ENCODE measurements around the gene LAG3.
"Not testable (repeated sequence)": the region's sequence is repeated elsewhere in the genome, so short reads cannot be mapped to it uniquely, and the experiment has no call there.

The LAG3 gene

GRCh38 chr12:6743300-6743699, 29.0 kb upstream of the LAG3 start:
- WGBS (ENCODE audit: insufficient coverage), result 93% methylated on average over 2 of the region's 7 CpGs
- Histone ChIP-seq H3K4me1 (ENCODE audit: control extremely low read depth in 1 of 4, control insufficient read depth in 4 of 4, insufficient read depth in 4 of 4, low read length in 3 of 4) (peaks cover 4 to 26% (median 20%) of the 10 kb centered on the region in 4 experiments), H3K36me3 (ENCODE audit: control insufficient read depth in 4 of 4, insufficient read depth in 4 of 4, low read length in 3 of 4) (peaks cover 2 to 16% (median 10%) of the 10 kb centered on the region in 4 experiments)
- H3K27me3 ChIP-seq (replicated peaks in 2 of 5; ENCODE audit: control insufficient read depth in 4 of 5, insufficient read depth in 5 of 5, low read length in 4 of 5); H3K4me3 ChIP-seq (ENCODE audit: control insufficient read depth in 1 of 7, extremely low read depth in 1 of 7, insufficient read depth in 4 of 7, low read depth in 2 of 7, low read length in 6 of 7); H3K9me3 ChIP-seq (ENCODE audit: control extremely low read depth in 1 of 5, control insufficient read depth in 4 of 5, insufficient read depth in 2 of 5, low read depth in 1 of 5, low read length in 4 of 5); DNase-seq; H3K27ac ChIP-seq (ENCODE audit: insufficient read depth in 1 of 2, low read depth in 1 of 2, low read length in 2 of 2, poor library complexity in 1 of 2, severe bottlenecking in 2 of 2): not testable (repeated sequence)
- POLR2A ChIA-PET, result interaction anchor here (0.9 kb wide), 1 partner anchor 9 kb away, joined by 4 read pairs; no protein-coding TSS in a partner anchor
- CTCF ChIA-PET, result interaction anchor here (1.0 to 6.2 kb wide), 3 partner anchors 10 to 91 kb away, joined by 3 to 28 read pairs (median 4); partner anchors contain the start of gene MLF2

- Histone ChIP-seq H3K36me3 (ENCODE audit: control insufficient read depth in 4 of 4, insufficient read depth in 4 of 4, low read length in 3 of 4) (peaks cover 6 to 42% (median 27%) of the 10 kb centered on the region in 4 experiments), H3K27me3 (replicated peaks in 2 of 5; ENCODE audit: control insufficient read depth in 4 of 5, insufficient read depth in 5 of 5, low read length in 4 of 5) (no peaks in the 10 kb centered on the region), H3K9me3 (ENCODE audit: control extremely low read depth in 1 of 5, control insufficient read depth in 4 of 5, insufficient read depth in 2 of 5, low read depth in 1 of 5, low read length in 4 of 5) (no peaks in the 10 kb centered on the region), H3K4me3 (ENCODE audit: control insufficient read depth in 1 of 7, extremely low read depth in 1 of 7, insufficient read depth in 4 of 7, low read depth in 2 of 7, low read length in 6 of 7) (peak overlapping the region in 1 of 7 experiments; percentile 61), H3K27ac (ENCODE audit: insufficient read depth in 1 of 2, low read depth in 1 of 2, low read length in 2 of 2, poor library complexity in 1 of 2, severe bottlenecking in 2 of 2) (peak overlapping the region; percentile 84 to 92), H3K4me1 (ENCODE audit: control extremely low read depth in 1 of 4, control insufficient read depth in 4 of 4, insufficient read depth in 4 of 4, low read length in 3 of 4) (peaks cover 4 to 26% (median 21%) of the 10 kb centered on the region in 4 experiments)
- POLR2A ChIA-PET, result interaction anchor here (0.6 to 1.0 kb wide), 2 partner anchors 22 to 32 kb away, joined by 3 read pairs; partner anchors contain the start of gene COPS7A
- WGBS (ENCODE audit: insufficient coverage), result 68% methylated on average over 6 of the region's 13 CpGs
- DNase-seq, result peak; percentile 88 to 98 (median 97)
- CTCF ChIA-PET, result interaction anchor here (1.0 to 6.2 kb wide), 10 partner anchors 7 to 79 kb away, joined by 3 to 28 read pairs (median 4); partner anchors contain the start of genes LAG3, MLF2 and PTMS
Observed at GRCh38 chr12:6745741-6746525, 26.4 kb upstream of the LAG3 start.

DNA sequence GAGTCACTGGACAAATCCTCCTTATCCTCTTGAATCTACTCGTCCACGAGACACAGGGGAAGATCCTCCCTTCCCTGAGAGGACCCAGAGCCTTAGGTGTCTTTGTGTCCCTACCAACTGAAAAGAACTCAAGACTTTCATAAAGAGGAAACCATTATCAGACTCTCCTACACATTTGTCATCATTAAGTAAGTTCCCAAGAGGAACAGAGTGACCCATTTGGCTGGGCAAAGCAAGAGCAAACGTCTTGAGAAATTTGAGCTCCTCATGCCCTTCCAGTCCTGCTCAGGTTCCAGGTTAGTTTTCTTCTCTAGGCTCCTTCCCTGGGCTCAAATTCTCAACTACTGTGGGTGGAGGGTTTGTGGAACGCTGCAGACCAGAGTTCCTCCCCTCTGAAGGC, 25.1 kb upstream of the LAG3 start:
- Histone ChIP-seq H3K36me3 (ENCODE audit: control insufficient read depth in 4 of 4, insufficient read depth in 4 of 4, low read length in 3 of 4) (peaks cover 9 to 51% (median 34%) of the 10 kb centered on the region in 4 experiments), H3K4me1 (ENCODE audit: control extremely low read depth in 1 of 4, control insufficient read depth in 4 of 4, insufficient read depth in 4 of 4, low read length in 3 of 4) (peaks cover 4 to 34% (median 29%) of the 10 kb centered on the region in 4 experiments), H3K27ac (ENCODE audit: insufficient read depth in 1 of 2, low read depth in 1 of 2, low read length in 2 of 2, poor library complexity in 1 of 2, severe bottlenecking in 2 of 2) (peak overlapping the region in 1 of 2 experiments; percentile 45), H3K27me3 (replicated peaks in 2 of 5; ENCODE audit: control insufficient read depth in 4 of 5, insufficient read depth in 5 of 5, low read length in 4 of 5) (no peaks in the 10 kb centered on the region), H3K9me3 (ENCODE audit: control extremely low read depth in 1 of 5, control insufficient read depth in 4 of 5, insufficient read depth in 2 of 5, low read depth in 1 of 5, low read length in 4 of 5) (no peaks in the 10 kb centered on the region), H3K4me3 (ENCODE audit: control insufficient read depth in 1 of 7, extremely low read depth in 1 of 7, insufficient read depth in 4 of 7, low read depth in 2 of 7, low read length in 6 of 7) (no peak overlapping the region)
- no peak for DNase-seq
- ChIA-PET CTCF (interaction anchor here (1.0 to 1.6 kb wide), 3 partner anchors 9 to 81 kb away, joined by 3 to 4 read pairs (median 4); partner anchors contain the start of genes LAG3 and P3H3), POLR2A (no interaction called here)
- WGBS (ENCODE audit: insufficient coverage), result 96% methylated on average over 3 of the region's 4 CpGs

- POLR2A ChIA-PET, result no interaction called here
- WGBS (ENCODE audit: insufficient coverage), result 95% methylated on average over 22 of the region's 28 CpGs
- no peak for DNase-seq
- Histone ChIP-seq H3K27me3 (replicated peaks in 2 of 5; ENCODE audit: control insufficient read depth in 4 of 5, insufficient read depth in 5 of 5, low read length in 4 of 5) (no peaks in the 10 kb centered on the region), H3K27ac (ENCODE audit: insufficient read depth in 1 of 2, low read depth in 1 of 2, low read length in 2 of 2, poor library complexity in 1 of 2, severe bottlenecking in 2 of 2) (no peak overlapping the region), H3K36me3 (ENCODE audit: control insufficient read depth in 4 of 4, insufficient read depth in 4 of 4, low read length in 3 of 4) (peaks cover 9 to 51% (median 34%) of the 10 kb centered on the region in 4 experiments), H3K4me3 (ENCODE audit: control insufficient read depth in 1 of 7, extremely low read depth in 1 of 7, insufficient read depth in 4 of 7, low read depth in 2 of 7, low read length in 6 of 7) (no peak overlapping the region), H3K9me3 (ENCODE audit: control extremely low read depth in 1 of 5, control insufficient read depth in 4 of 5, insufficient read depth in 2 of 5, low read depth in 1 of 5, low read length in 4 of 5) (no peaks in the 10 kb centered on the region), H3K4me1 (ENCODE audit: control extremely low read depth in 1 of 4, control insufficient read depth in 4 of 4, insufficient read depth in 4 of 4, low read length in 3 of 4) (peaks cover 4 to 44% (median 38%) of the 10 kb centered on the region in 4 experiments)
- CTCF ChIA-PET, result no interaction called here
Observed at GRCh38 chr12:6748761-6749160, 23.6 kb upstream of the LAG3 start.

GRCh38 chr12:6750506-6750905, 21.8 kb upstream of the LAG3 start:
- Histone ChIP-seq H3K4me3 (ENCODE audit: control insufficient read depth in 1 of 7, extremely low read depth in 1 of 7, insufficient read depth in 4 of 7, low read depth in 2 of 7, low read length in 6 of 7) (no peak overlapping the region), H3K4me1 (ENCODE audit: control extremely low read depth in 1 of 4, control insufficient read depth in 4 of 4, insufficient read depth in 4 of 4, low read length in 3 of 4) (peaks cover 7 to 38% (median 32%) of the 10 kb centered on the region in 4 experiments), H3K27ac (ENCODE audit: insufficient read depth in 1 of 2, low read depth in 1 of 2, low read length in 2 of 2, poor library complexity in 1 of 2, severe bottlenecking in 2 of 2) (no peak overlapping the region), H3K9me3 (ENCODE audit: control extremely low read depth in 1 of 5, control insufficient read depth in 4 of 5, insufficient read depth in 2 of 5, low read depth in 1 of 5, low read length in 4 of 5) (no peaks in the 10 kb centered on the region), H3K27me3 (replicated peaks in 2 of 5; ENCODE audit: control insufficient read depth in 4 of 5, insufficient read depth in 5 of 5, low read length in 4 of 5) (no peaks in the 10 kb centered on the region), H3K36me3 (ENCODE audit: control insufficient read depth in 4 of 4, insufficient read depth in 4 of 4, low read length in 3 of 4) (peaks cover 9 to 51% (median 34%) of the 10 kb centered on the region in 4 experiments)
- 89% methylated on average over 3 of the region's 4 CpGs for WGBS (ENCODE audit: insufficient coverage)
- ChIA-PET CTCF (interaction anchor here (0.8 to 10.5 kb wide), 4 partner anchors 20 to 85 kb away, joined by 3 to 237 read pairs (median 3); partner anchors contain the start of genes LAG3 and PTMS), POLR2A (no interaction called here)
- DNase-seq, result no peak

DNA sequence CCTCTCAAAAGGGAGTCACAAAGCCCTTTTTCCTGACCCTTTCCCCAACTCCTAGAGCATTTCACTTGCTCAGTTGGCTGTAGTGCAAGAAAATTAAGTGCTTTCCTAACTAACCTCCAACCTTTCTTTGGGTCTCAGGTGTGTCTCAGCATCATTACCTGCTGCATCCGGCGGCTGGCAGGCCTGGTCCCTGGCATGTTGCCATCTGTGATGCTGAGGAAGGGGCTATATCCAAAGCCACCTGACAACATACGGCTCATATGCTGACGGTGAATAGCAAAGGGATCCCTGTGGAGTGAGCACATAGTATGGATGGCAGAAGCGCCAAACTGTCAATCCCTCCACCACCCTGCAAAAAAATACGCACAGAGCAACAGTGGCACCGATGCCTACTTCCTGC, 20.6 kb upstream of the LAG3 start:
- CTCF ChIA-PET, result interaction anchor here (1.2 to 10.5 kb wide), 9 partner anchors 9 to 76 kb away, joined by 4 to 237 read pairs (median 28); partner anchors contain the start of genes COPS7A, GPR162, LAG3 and P3H3
- Histone ChIP-seq H3K9me3 (ENCODE audit: control extremely low read depth in 1 of 5, control insufficient read depth in 4 of 5, insufficient read depth in 2 of 5, low read depth in 1 of 5, low read length in 4 of 5) (no peaks in the 10 kb centered on the region), H3K4me1 (ENCODE audit: control extremely low read depth in 1 of 4, control insufficient read depth in 4 of 4, insufficient read depth in 4 of 4, low read length in 3 of 4) (peaks cover 7 to 28% (median 23%) of the 10 kb centered on the region in 4 experiments), H3K27me3 (replicated peaks in 2 of 5; ENCODE audit: control insufficient read depth in 4 of 5, insufficient read depth in 5 of 5, low read length in 4 of 5) (no peaks in the 10 kb centered on the region), H3K36me3 (ENCODE audit: control insufficient read depth in 4 of 4, insufficient read depth in 4 of 4, low read length in 3 of 4) (peaks cover 9 to 51% (median 34%) of the 10 kb centered on the region in 4 experiments), H3K27ac (ENCODE audit: insufficient read depth in 1 of 2, low read depth in 1 of 2, low read length in 2 of 2, poor library complexity in 1 of 2, severe bottlenecking in 2 of 2) (peak overlapping the region; percentile 92 to 97), H3K4me3 (ENCODE audit: control insufficient read depth in 1 of 7, extremely low read depth in 1 of 7, insufficient read depth in 4 of 7, low read depth in 2 of 7, low read length in 6 of 7) (peak overlapping the region in 5 of 7 experiments; percentile 83 to 93 (median 86))
- DNase-seq, result no peak
- 91% methylated on average over 5 of the region's 7 CpGs for WGBS (ENCODE audit: insufficient coverage)
- POLR2A ChIA-PET, result interaction anchor here (1.9 to 2.2 kb wide), 2 partner anchors 14 to 74 kb away, joined by 6 to 12 read pairs; partner anchors contain the start of gene PTMS

All from common myeloid progenitor, CD34-positive (primary cell).